ENCODE measurements around the gene SPTB. TPM values are rescaled to one million over a fixed set of nuclear protein-coding genes. Genes with fewer than 3 reads are reported as not detected.

SPTB gene
- total RNA-seq, 1 experiment from 2014 or later, result 2.3 TPM

DNA sequence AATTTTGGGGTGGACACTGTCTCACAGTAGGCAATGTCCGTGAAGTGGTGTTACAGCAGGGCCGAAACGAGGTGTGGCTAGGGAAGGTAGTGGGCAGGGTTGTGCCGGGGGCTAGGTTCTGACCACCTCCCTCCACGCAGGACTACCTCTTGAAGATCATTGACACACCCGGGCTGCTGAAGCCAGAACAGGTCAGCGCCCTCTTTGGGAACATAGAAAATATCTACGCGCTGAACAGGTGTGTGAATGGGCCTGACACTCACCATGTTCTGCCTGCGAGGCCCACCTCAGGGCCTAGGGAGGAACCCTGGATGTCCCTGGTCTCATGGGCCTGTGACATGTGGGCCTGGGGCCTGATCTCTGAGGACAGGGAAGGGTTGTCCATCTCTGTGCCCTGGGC is 150.9 kb downstream of the SPTB start:
- no TSS peak for BruUV-seq (replicated peaks)
- H3K9me3 ChIP-seq (ENCODE audit: low read length), result no peaks in the 10 kb centered on the region
- H3K79me2 ChIP-seq (ENCODE audit: low read length), result peaks cover 40% of the 10 kb centered on the region
- H3F3A ChIP-seq (ENCODE audit: low read length, unreplicated experiment), result no peaks in the 10 kb centered on the region
- peaks cover 34% of the 10 kb centered on the region for H3K4me1 ChIP-seq (ENCODE audit: insufficient read depth, low read length)
- POLR2A ChIA-PET (ENCODE audit: unreplicated experiment), result no interaction called here
- ATAC-seq (no peak), DNase-seq (no peak)
- H3K36me3 ChIP-seq (ENCODE audit: low read depth, low read length), result peaks cover 23% of the 10 kb centered on the region
- H3K9me2 ChIP-seq (replicated peaks; ENCODE audit: low read length), result no peaks in the 10 kb centered on the region
- intact Hi-C loops (cut with micrococcal nuclease), result no loop called here
- no peak overlapping the region for H3K27ac ChIP-seq (ENCODE audit: low read length)
- no peaks in the 10 kb centered on the region for H3K27me3 ChIP-seq (ENCODE audit: low read length)
- no peak overlapping the region for H3K4me3 ChIP-seq (ENCODE audit: low read length)
- no peaks in the 10 kb centered on the region for H4K20me1 ChIP-seq (ENCODE audit: low read length)
- TF ChIP-seq EZH2 (IDR thresholded peaks at IDR 0.05; ENCODE audit: low read length, unreplicated experiment) (no peak), EZH2phosphoT487 (IDR thresholded peaks at IDR 0.05; ENCODE audit: borderline replicate concordance, low read length) (no peak)
- TF ChIP-seq, protein P1, sequence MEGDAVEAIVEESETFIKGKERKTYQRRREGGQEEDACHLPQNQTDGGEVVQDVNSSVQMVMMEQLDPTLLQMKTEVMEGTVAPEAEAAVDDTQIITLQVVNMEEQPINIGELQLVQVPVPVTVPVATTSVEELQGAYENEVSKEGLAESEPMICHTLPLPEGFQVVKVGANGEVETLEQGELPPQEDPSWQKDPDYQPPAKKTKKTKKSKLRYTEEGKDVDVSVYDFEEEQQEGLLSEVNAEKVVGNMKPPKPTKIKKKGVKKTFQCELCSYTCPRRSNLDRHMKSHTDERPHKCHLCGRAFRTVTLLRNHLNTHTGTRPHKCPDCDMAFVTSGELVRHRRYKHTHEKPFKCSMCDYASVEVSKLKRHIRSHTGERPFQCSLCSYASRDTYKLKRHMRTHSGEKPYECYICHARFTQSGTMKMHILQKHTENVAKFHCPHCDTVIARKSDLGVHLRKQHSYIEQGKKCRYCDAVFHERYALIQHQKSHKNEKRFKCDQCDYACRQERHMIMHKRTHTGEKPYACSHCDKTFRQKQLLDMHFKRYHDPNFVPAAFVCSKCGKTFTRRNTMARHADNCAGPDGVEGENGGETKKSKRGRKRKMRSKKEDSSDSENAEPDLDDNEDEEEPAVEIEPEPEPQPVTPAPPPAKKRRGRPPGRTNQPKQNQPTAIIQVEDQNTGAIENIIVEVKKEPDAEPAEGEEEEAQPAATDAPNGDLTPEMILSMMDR (conservative IDR thresholded peaks at IDR 0.05; ENCODE audit: low read depth, low read length), result no peak
- no peak overlapping the region for H2AFZ ChIP-seq (ENCODE audit: low read length)
- no peak overlapping the region for H3K9ac ChIP-seq (ENCODE audit: low read length)
- H3K4me2 ChIP-seq (ENCODE audit: low read length), result no peak overlapping the region
- CTCF ChIA-PET, result no interaction called here

DNA sequence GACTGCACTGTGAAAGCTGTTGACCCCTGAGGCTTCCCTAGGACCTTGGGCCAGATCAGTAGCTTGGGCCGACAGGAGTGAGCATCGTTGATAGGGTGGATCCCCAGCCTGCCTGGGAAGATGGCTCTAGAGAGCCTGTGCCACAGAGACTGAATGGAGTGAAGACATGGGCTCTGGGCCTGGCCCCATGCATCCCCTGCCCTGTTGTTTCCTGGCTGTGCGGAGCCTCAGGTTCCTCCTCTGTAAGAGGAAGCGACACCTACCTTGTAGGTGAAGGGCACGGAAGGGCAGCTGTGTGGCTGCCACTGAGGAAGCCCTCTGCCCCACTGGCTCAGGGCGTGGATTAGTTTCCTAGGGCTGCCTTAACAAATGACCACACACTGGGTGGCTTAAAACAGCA is 151.6 kb downstream of the SPTB start:
- Histone ChIP-seq H3K4me2 (ENCODE audit: low read length) (no peak overlapping the region), H3K27me3 (ENCODE audit: low read length) (no peaks in the 10 kb centered on the region), H3F3A (ENCODE audit: low read length, unreplicated experiment) (no peaks in the 10 kb centered on the region), H3K36me3 (ENCODE audit: low read depth, low read length) (peaks cover 23% of the 10 kb centered on the region), H3K27ac (ENCODE audit: low read length) (no peak overlapping the region), H3K9ac (ENCODE audit: low read length) (no peak overlapping the region), H3K4me3 (ENCODE audit: low read length) (no peak overlapping the region), H3K4me1 (ENCODE audit: insufficient read depth, low read length) (peaks cover 37% of the 10 kb centered on the region), H3K79me2 (ENCODE audit: low read length) (peaks cover 47% of the 10 kb centered on the region), H3K9me2 (replicated peaks; ENCODE audit: low read length) (no peaks in the 10 kb centered on the region), H2AFZ (ENCODE audit: low read length) (no peak overlapping the region), H3K9me3 (ENCODE audit: low read length) (no peaks in the 10 kb centered on the region), H4K20me1 (ENCODE audit: low read length) (no peaks in the 10 kb centered on the region)
- no TSS peak for BruUV-seq (replicated peaks)
- ChIA-PET CTCF (no interaction called here), POLR2A (ENCODE audit: unreplicated experiment) (no interaction called here)
- TF ChIP-seq EZH2phosphoT487 (IDR thresholded peaks at IDR 0.05; ENCODE audit: borderline replicate concordance, low read length) (no peak), EZH2 (IDR thresholded peaks at IDR 0.05; ENCODE audit: low read length, unreplicated experiment) (no peak)
- TF ChIP-seq, protein P1 (conservative IDR thresholded peaks at IDR 0.05; ENCODE audit: low read depth, low read length), result no peak
- ATAC-seq (no peak), DNase-seq (no peak)
- intact Hi-C loops (cut with micrococcal nuclease), result no loop called here

DNA sequence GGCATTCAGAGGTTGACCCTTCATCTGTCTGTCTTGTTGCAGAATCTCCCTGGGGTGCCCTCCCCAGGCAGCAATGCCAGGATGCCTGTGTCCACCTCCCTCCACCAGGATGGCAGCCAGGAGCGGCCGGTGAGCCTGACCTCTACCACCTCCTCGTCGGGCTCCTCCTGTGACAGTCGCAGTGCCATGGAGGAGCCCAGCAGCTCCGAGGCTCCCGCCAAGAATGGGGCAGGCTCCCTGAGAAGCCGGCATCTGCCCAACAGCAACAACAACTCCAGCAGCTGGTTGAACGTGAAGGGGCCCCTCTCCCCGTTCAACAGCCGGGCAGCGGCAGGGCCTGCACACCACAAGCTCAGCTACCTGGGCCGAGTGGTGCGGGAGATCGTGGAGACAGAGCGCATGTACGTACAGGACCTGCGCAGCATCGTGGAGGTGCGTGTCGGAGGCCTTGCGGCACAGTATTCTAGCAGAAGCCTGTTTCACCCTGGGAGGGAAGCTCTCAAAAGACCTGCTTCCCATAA is 152.1 kb downstream of the SPTB start:
- intact Hi-C loops (cut with micrococcal nuclease), result no loop called here
- no peak overlapping the region for H2AFZ ChIP-seq (ENCODE audit: low read length)
- DNase-seq (no peak), ATAC-seq (no peak)
- peaks cover 40% of the 10 kb centered on the region for H3K4me1 ChIP-seq (ENCODE audit: insufficient read depth, low read length)
- no peaks in the 10 kb centered on the region for H4K20me1 ChIP-seq (ENCODE audit: low read length)
- CTCF ChIA-PET, result interaction anchor here (1.1 kb wide), 1 partner anchor 37 kb away, joined by 3 read pairs; no protein-coding TSS in a partner anchor
- H3K4me2 ChIP-seq (ENCODE audit: low read length), result no peak overlapping the region
- H3K9me2 ChIP-seq (replicated peaks; ENCODE audit: low read length), result no peaks in the 10 kb centered on the region
- H3K27ac ChIP-seq (ENCODE audit: low read length), result no peak overlapping the region
- peaks cover 52% of the 10 kb centered on the region for H3K79me2 ChIP-seq (ENCODE audit: low read length)
- TF ChIP-seq, protein P1 (conservative IDR thresholded peaks at IDR 0.05; ENCODE audit: low read depth, low read length), result no peak
- TF ChIP-seq EZH2phosphoT487 (IDR thresholded peaks at IDR 0.05; ENCODE audit: borderline replicate concordance, low read length), result no peak
- TF ChIP-seq EZH2 (IDR thresholded peaks at IDR 0.05; ENCODE audit: low read length, unreplicated experiment), result no peak
- H3K9ac ChIP-seq (ENCODE audit: low read length), result no peak overlapping the region
- H3K36me3 ChIP-seq (ENCODE audit: low read depth, low read length), result peaks cover 19% of the 10 kb centered on the region
- POLR2A ChIA-PET (ENCODE audit: unreplicated experiment), result no interaction called here
- H3K4me3 ChIP-seq (ENCODE audit: low read length), result no peak overlapping the region
- no TSS peak for BruUV-seq (replicated peaks)
- no peaks in the 10 kb centered on the region for H3F3A ChIP-seq (ENCODE audit: low read length, unreplicated experiment)
- no peaks in the 10 kb centered on the region for H3K9me3 ChIP-seq (ENCODE audit: low read length)
- no peaks in the 10 kb centered on the region for H3K27me3 ChIP-seq (ENCODE audit: low read length)

Measured in PC-3 (cell line).